Esophagus squamous epithelium (tissue), 5 donors: Measurements from ENCODE around the gene YLPM1. TPM values are rescaled to one million over a fixed set of nuclear protein-coding genes. Genes with fewer than 3 reads are reported as not detected.
A peak's percentile ranks its signal among the peaks of the same experiment; 100 is the strongest.

ENCODE experiments used
- DNase-seq: peaks from one replicate; lab custom pipeline; 2025; lab: John Stamatoyannopoulos, UW
- H3K27ac ChIP-seq, 4 donors: fragments of 200-600 bp; sonication (generic); one replicate each; pipeline ENCODE4 v1.5.1; 2016 to 2019; ENCODE audit warnings: mild to moderate bottlenecking in 1 of 4
- H3K27me3 ChIP-seq, 4 donors: fragments of 200-600 bp; sonication (generic); 1 replicate in 3 of 4; 2 replicates in 1 of 4; pipeline versions ENCODE4 v1.5.1 to v1.6.0; 2017 to 2021; ENCODE audit warnings: antibody characterized with exemption in 1 of 4
- H3K36me3 ChIP-seq, 3 donors: fragments of 200-600 bp; sonication (generic); one replicate each; pipeline ENCODE4 v1.5.1; 2016 to 2019
- H3K4me1 ChIP-seq, 3 donors: fragments of 200-600 bp; sonication (generic); one replicate each; pipeline ENCODE4 v1.5.1; 2017 to 2019
- H3K4me3 ChIP-seq, 4 donors: fragments of 200-600 bp; sonication (generic); 1 replicate in 3 of 4; 2 replicates in 1 of 4; pipeline ENCODE4 v1.5.1; 2016 to 2019; ENCODE audit warnings: mild to moderate bottlenecking in 2 of 4, moderate library complexity in 1 of 4
- H3K9me3 ChIP-seq, 3 donors: fragments of 200-600 bp; sonication (generic); one replicate each; pipeline ENCODE4 v1.5.1; 2016 to 2019
- POLR2A ChIP-seq, 4 donors: fragments of 450-650 bp; IDR thresholded peaks; one replicate each; pipeline ENCODE4 v1.6.1; 2017; ENCODE audit warnings: antibody characterized with exemption in 4 of 4, mild to moderate bottlenecking in 4 of 4, moderate library complexity in 3 of 4
- WGBS, 2 donors: methylation state at CpG; one replicate each; pipeline ENCODE4 v1.1.5; 2018; 5-methylcytosine and 5-hydroxymethylcytosine counted together
- intact Hi-C: fragments of 100-400 bp; cut with DNase I; formaldehyde crosslinking; loops from one replicate; pipeline ENCODE4 v1.15.0; 2022
- total RNA-seq, 4 donors: library from RNA; depleted of rRNA; stranded (reverse); fragments of >200 nt; gene quantifications; one replicate each; pipeline ENCODE4 v1.1.0, GENCODE V29; 2016
- TF ChIP-seq, protein P1 (sequence below), 6 experiments: fragments of 450-650 bp in 4 of 6; fragments of 200-600 bp in 2 of 6; sonication (generic) in 2 of 6; IDR thresholded peaks; one replicate each; pipeline ENCODE4 v1.5.1; 2016 to 2019; ENCODE audit warnings: antibody characterized with exemption in 6 of 6, mild to moderate bottlenecking in 4 of 6, moderate library complexity in 4 of 6
- donor health status: DM: yes; HTN: yes; CAD: no.

YLPM1 gene
- total RNA-seq, 4 donors from 2014 or later = 20.4 to 48.8 (median 28.2) TPM

DNA sequence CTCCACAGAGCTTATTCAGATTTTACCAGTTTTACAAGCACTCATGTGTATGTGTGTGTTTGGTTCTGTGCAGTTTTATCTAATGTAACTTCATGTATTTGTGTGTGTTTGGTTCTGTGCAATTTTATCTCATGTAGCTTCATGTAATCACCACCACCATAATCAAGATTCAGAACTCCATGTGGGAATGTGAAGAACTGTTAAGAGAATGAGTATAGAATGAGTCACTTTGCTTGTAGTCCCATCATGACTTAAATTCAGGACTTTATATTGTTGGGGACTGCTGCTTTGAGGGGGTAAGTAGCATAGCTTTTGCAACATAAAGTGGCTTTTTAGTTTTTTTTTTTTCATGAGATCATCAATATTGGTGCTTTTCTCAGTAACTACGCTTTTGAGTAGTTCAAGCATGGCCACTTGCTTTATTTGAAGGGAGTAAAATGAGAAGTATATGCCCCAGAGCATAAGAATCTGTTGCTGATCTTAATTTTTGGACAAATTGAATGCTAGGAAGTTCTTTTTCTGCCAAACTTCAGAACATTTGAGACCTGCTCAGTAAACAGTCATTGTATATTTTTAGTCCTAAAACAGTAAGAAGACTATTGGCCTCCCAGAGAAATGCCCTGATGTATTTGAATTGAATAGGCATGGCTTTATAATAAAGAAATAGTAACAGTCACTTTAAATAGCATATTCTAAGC lies 84.0 kb downstream of the YLPM1 start:
- TF ChIP-seq, protein P1, sequence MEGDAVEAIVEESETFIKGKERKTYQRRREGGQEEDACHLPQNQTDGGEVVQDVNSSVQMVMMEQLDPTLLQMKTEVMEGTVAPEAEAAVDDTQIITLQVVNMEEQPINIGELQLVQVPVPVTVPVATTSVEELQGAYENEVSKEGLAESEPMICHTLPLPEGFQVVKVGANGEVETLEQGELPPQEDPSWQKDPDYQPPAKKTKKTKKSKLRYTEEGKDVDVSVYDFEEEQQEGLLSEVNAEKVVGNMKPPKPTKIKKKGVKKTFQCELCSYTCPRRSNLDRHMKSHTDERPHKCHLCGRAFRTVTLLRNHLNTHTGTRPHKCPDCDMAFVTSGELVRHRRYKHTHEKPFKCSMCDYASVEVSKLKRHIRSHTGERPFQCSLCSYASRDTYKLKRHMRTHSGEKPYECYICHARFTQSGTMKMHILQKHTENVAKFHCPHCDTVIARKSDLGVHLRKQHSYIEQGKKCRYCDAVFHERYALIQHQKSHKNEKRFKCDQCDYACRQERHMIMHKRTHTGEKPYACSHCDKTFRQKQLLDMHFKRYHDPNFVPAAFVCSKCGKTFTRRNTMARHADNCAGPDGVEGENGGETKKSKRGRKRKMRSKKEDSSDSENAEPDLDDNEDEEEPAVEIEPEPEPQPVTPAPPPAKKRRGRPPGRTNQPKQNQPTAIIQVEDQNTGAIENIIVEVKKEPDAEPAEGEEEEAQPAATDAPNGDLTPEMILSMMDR (IDR thresholded peaks at IDR 0.05) = no peak
- no peak for TF ChIP-seq POLR2A (IDR thresholded peaks at IDR 0.05)
- Histone ChIP-seq H3K27me3 (no peaks in the 10 kb centered on the region), H3K4me1 (peaks cover 0 to 21% (median 0%) of the 10 kb centered on the region in 3 donors), H3K27ac (no peak overlapping the region), H3K36me3 (no peaks in the 10 kb centered on the region), H3K9me3 (no peaks in the 10 kb centered on the region), H3K4me3 (no peak overlapping the region)
- no peak for DNase-seq
- intact Hi-C loops = no loop called here
- 78 to 92% methylated on average over 1 of the region's 1 CpG for WGBS, 2 donors

DNA sequence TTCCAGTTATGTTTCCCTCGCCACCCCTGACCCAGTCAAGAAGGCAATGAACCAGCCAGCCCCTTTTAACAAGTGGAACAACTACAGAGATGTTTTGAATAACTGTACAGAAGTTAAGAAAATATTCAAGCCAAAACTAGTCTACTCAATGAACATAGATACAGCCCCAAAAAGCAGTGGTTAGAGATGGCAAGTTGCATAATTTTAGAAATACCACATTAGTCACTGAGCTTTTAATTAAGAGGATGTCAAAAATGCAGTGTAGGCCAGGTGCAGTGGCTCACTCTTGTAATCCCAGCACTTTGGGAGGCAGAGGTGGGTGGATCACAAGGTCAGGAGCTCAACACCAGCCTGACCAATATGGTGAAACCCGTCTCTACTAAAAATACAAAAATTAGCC lies 85.7 kb downstream of the YLPM1 start:
- Histone ChIP-seq H3K4me1 (peaks cover 0 to 37% (median 7%) of the 10 kb centered on the region in 3 donors), H3K4me3 (no peak overlapping the region), H3K36me3 (no peaks in the 10 kb centered on the region), H3K9me3 (no peaks in the 10 kb centered on the region), H3K27ac (no peak overlapping the region), H3K27me3 (no peaks in the 10 kb centered on the region)
- WGBS, 2 donors = 42 to 62% methylated on average over 2 of the region's 2 CpGs
- TF ChIP-seq, protein P1 (IDR thresholded peaks at IDR 0.05) = no peak
- TF ChIP-seq POLR2A (IDR thresholded peaks at IDR 0.05) = no peak
- DNase-seq = no peak
- intact Hi-C loops = no loop called here

DNA sequence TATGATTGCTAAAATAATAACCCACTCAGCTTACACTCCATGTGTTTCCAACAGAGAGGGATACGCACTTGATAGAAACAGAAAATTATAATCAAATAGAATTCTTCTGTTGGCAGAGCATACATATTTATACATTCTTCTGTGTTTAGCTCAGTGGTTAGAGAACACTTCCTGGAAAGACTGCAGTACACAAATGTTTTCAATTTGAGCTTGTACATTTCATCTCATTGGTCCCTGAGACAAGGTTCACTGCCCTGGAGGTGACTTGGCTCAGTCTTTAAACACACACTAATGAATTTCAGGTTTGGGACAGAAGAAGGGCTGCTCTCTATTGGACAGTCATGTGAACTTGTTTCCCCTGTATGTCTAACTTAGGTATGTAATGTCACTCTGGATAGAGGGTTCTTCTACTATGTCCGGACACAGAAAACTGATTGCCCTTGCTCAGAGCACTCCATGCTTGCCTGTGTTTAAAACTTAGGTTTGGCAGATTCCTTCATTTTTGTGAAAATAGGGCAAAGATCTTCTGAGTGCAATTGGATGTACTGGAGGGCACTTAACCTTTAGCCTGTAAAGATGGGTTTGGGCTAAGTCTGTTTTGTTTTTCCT lies 89.9 kb downstream of the YLPM1 start:
- no peaks in the 10 kb centered on the region for H3K9me3 ChIP-seq
- no peaks in the 10 kb centered on the region for H3K27me3 ChIP-seq
- TF ChIP-seq, protein P1 (IDR thresholded peaks at IDR 0.05) = no peak
- no peak for TF ChIP-seq POLR2A (IDR thresholded peaks at IDR 0.05)
- DNase-seq = no peak
- WGBS, 2 donors = 18 to 53% methylated on average over 2 of the region's 2 CpGs
- H3K4me1 ChIP-seq = peaks cover 0 to 36% (median 17%) of the 10 kb centered on the region in 3 donors
- intact Hi-C loops = no loop called here
- H3K4me3 ChIP-seq = no peak overlapping the region
- peak overlapping the region in 3 of 4 donors; percentile 10 to 57 (median 45) for H3K27ac ChIP-seq
- H3K36me3 ChIP-seq = no peaks in the 10 kb centered on the region

DNA sequence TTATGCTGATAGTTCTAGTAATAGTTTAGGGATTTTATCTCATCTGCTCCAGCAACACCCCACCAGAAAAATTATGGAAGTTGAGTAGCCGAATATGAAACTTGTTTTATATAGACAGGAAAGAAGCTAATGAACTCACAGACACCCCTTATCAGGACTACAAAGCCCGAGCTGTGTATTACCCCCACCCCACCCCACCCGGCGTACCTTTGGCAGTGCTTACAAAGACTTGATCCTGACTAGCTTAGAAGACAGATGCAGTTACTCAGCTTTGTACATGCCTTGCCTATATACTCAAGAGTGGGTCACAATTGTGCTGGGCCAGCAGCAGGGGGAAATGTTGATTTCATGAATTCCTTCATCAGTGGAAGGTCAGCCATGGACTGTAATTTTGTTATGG lies 90.5 kb downstream of the YLPM1 start:
- 40 to 48% methylated on average over 4 of the region's 4 CpGs for WGBS, 2 donors
- Histone ChIP-seq H3K36me3 (no peaks in the 10 kb centered on the region), H3K9me3 (no peaks in the 10 kb centered on the region), H3K27ac (peak overlapping the region in 3 of 4 donors; percentile 10 to 57 (median 45)), H3K4me3 (no peak overlapping the region), H3K4me1 (peaks cover 0 to 32% (median 17%) of the 10 kb centered on the region in 3 donors), H3K27me3 (no peaks in the 10 kb centered on the region)
- no peak for DNase-seq
- intact Hi-C loops = no loop called here
- TF ChIP-seq POLR2A (IDR thresholded peaks at IDR 0.05) = no peak
- TF ChIP-seq, protein P1 (IDR thresholded peaks at IDR 0.05) = no peak

DNA sequence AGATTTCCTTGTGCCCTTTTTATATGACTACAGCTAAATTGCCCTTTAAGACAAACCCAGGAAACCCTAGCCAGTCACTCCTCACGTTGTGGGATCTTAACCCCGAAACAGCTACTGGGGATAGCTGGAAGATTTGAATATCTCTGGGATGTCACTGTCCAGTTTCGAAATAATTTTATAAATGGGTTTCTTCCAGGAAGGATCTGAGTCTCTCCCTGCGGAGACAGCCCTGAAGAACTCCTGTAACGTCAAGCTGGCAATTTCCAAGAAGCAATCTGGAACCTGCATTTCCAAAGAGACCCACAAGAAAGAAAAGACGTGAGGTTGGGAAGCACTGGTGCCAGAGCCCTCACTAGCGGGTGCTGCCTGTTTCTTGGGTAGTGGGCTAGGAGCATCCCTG lies 91.9 kb downstream of the YLPM1 start:
- no peak for TF ChIP-seq POLR2A (IDR thresholded peaks at IDR 0.05)
- TF ChIP-seq, protein P1 (IDR thresholded peaks at IDR 0.05) = no peak
- intact Hi-C loops = no loop called here
- H3K27me3 ChIP-seq = no peaks in the 10 kb centered on the region

More for the DNA sequence above, 91.9 kb downstream of the YLPM1 start:
- no peak for DNase-seq
- Histone ChIP-seq H3K27ac (peak overlapping the region in 1 of 4 donors; percentile 3), H3K9me3 (no peaks in the 10 kb centered on the region), H3K4me3 (no peak overlapping the region), H3K36me3 (no peaks in the 10 kb centered on the region), H3K4me1 (peaks cover 0 to 32% (median 17%) of the 10 kb centered on the region in 3 donors)
- WGBS, 2 donors = 61 to 76% methylated on average over 7 of the region's 7 CpGs
